DOHH2 (cell line): Measurements from ENCODE around the gene RSU1.

Experiments
- CTCF ChIP-seq: fragments of 200-600 bp; sonication (generic); IDR thresholded peaks from one replicate; pipeline ENCODE4 v1.5.1; 2014; ENCODE audit warnings: antibody characterized with exemption, mild to moderate bottlenecking, low read depth, low read length; ENCODE audit not compliant: poor library complexity, severe bottlenecking
- EZH2phosphoT487 ChIP-seq: fragments of 200-600 bp; sonication (generic); IDR thresholded peaks from 2 replicates; pipeline ENCODE4 v1.6.1; 2017; ENCODE audit warnings: borderline replicate concordance, mild to moderate bottlenecking, antibody characterized with exemption, low read length, moderate library complexity, mixed read lengths

GRCh38 chr10:16857419-16857818, 40.2 kb upstream of the RSU1 start:
- no peak for TF ChIP-seq CTCF
- no peak for TF ChIP-seq EZH2phosphoT487
